Vagina (tissue), 2 donors: ENCODE results near the gene TBL1Y.

ENCODE experiments used
- POLR2A ChIP-seq, 2 donors: fragments of 450-650 bp; IDR thresholded peaks; one replicate each; pipeline ENCODE4 v1.6.1; 2017; ENCODE audit warnings: antibody characterized with exemption in 2 of 2, mild to moderate bottlenecking in 2 of 2, moderate library complexity in 2 of 2
- TF ChIP-seq, protein P1 (sequence below), 3 experiments: fragments of 450-650 bp in 2 of 3; fragments of 200-600 bp in 1 of 3; sonication (generic) in 1 of 3; IDR thresholded peaks; one replicate each; pipeline ENCODE4 v1.5.1; 2017 to 2019; ENCODE audit warnings: antibody characterized with exemption in 3 of 3, mild to moderate bottlenecking in 2 of 3, moderate library complexity in 2 of 3

DNA sequence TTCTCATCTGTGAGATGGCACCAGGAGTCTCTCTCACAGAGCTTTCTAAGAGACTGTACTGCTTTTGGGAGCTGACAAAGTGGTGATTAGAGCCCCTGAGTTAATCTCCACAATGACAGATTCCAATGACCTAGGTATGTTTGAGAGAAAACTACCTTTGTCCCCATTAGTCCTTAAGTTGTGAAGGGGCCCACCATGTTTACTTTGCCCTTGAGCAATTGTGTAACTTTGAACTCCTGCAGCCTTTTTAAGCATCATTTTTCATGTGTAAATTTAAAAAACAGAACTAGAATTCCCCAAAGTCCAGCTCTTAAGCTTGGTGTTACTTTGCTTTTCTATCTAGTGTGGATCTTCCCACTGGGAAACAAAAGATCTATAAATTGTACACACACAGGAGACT lies 2.9 kb downstream of the TBL1Y start:
- TF ChIP-seq, protein P1, sequence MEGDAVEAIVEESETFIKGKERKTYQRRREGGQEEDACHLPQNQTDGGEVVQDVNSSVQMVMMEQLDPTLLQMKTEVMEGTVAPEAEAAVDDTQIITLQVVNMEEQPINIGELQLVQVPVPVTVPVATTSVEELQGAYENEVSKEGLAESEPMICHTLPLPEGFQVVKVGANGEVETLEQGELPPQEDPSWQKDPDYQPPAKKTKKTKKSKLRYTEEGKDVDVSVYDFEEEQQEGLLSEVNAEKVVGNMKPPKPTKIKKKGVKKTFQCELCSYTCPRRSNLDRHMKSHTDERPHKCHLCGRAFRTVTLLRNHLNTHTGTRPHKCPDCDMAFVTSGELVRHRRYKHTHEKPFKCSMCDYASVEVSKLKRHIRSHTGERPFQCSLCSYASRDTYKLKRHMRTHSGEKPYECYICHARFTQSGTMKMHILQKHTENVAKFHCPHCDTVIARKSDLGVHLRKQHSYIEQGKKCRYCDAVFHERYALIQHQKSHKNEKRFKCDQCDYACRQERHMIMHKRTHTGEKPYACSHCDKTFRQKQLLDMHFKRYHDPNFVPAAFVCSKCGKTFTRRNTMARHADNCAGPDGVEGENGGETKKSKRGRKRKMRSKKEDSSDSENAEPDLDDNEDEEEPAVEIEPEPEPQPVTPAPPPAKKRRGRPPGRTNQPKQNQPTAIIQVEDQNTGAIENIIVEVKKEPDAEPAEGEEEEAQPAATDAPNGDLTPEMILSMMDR (IDR thresholded peaks at IDR 0.05): no peak
- TF ChIP-seq POLR2A (IDR thresholded peaks at IDR 0.05): no peak
